Smooth muscle cell (in vitro differentiated cells): ENCODE measurements around the gene PHOX2A. TPM values are rescaled to one million over a fixed set of nuclear protein-coding genes. Genes with fewer than 3 reads are reported as not detected.

Source experiments
- DNase-seq: peaks from one replicate; lab custom pipeline; 2025; ENCODE audit not compliant: unreplicated experiment; lab: John Stamatoyannopoulos, UW
- H2AFZ ChIP-seq: fragments of 200-600 bp; sonication (generic); 2 replicates; pipeline ENCODE4 v1.6.0; 2016; ENCODE audit warnings: antibody characterized with exemption, low read depth, mild to moderate bottlenecking
- H3F3A ChIP-seq: fragments of 200-600 bp; sonication (generic); 2 replicates; pipeline ENCODE4 v1.6.0; 2017; ENCODE audit warnings: antibody characterized with exemption, low read depth
- H3K27ac ChIP-seq: fragments of 200-600 bp; sonication (generic); 2 replicates; pipeline ENCODE4 v1.5.1; 2016; ENCODE audit warnings: low read depth, mild to moderate bottlenecking
- H3K27me3 ChIP-seq: fragments of 200-600 bp; sonication (generic); 2 replicates; pipeline ENCODE4 v1.6.1; 2016; ENCODE audit warnings: low read depth, mild to moderate bottlenecking
- H3K36me3 ChIP-seq: fragments of 200-600 bp; sonication (generic); 2 replicates; pipeline ENCODE4 v1.5.1; 2016; ENCODE audit warnings: low read depth
- H3K4me1 ChIP-seq: fragments of 200-600 bp; sonication (generic); 2 replicates; pipeline ENCODE4 v1.5.1; 2016; ENCODE audit warnings: low read depth
- H3K4me2 ChIP-seq: fragments of 200-600 bp; sonication (generic); 2 replicates; pipeline ENCODE4 v1.6.0; 2016; ENCODE audit warnings: mild to moderate bottlenecking
- H3K4me3 ChIP-seq: fragments of 200-600 bp; sonication (generic); 2 replicates; pipeline ENCODE4 v1.5.1; 2016; ENCODE audit warnings: mild to moderate bottlenecking
- H3K79me2 ChIP-seq: fragments of 200-600 bp; sonication (generic); 2 replicates; pipeline ENCODE4 v1.6.0; 2016; ENCODE audit warnings: low read depth, mild to moderate bottlenecking
- H3K9ac ChIP-seq: fragments of 200-600 bp; sonication (generic); 2 replicates; pipeline ENCODE4 v1.6.0; 2016; ENCODE audit warnings: low read depth
- H3K9me3 ChIP-seq: fragments of 200-600 bp; sonication (generic); replicated peaks from 2 replicates; pipeline ENCODE4 v1.5.1; 2016; ENCODE audit warnings: low read depth
- H4K20me1 ChIP-seq: fragments of 200-600 bp; sonication (generic); 2 replicates; pipeline ENCODE4 v1.6.0; 2016; ENCODE audit warnings: low read depth
- CTCF ChIP-seq: fragments of 200-600 bp; sonication (generic); IDR thresholded peaks from 2 replicates; pipeline ENCODE4 v1.5.1; 2017; ENCODE audit warnings: borderline replicate concordance, mild to moderate bottlenecking, antibody characterized with exemption; ENCODE audit not compliant: insufficient read depth, poor library complexity, severe bottlenecking
- WGBS: methylation state at CpG from one replicate; pipeline ENCODE4 v1.1.7; 2016; ENCODE audit warnings: low lambda C conversion rate; 5-methylcytosine and 5-hydroxymethylcytosine counted together
- polyA plus RNA-seq: library from polyadenylated mRNA; unstranded; fragments of >200 nt; fragmentation: Nextera tagmentation; extraction: Ambion mirVana; gene quantifications from 2 replicates; pipeline ENCODE4 v1.2.1, GENCODE V29; 2016
- total RNA-seq: library from RNA; depleted of rRNA; stranded (reverse); fragments of >200 nt; gene quantifications from 2 replicates; pipeline ENCODE4 v1.2.3, GENCODE V29; 2014

PHOX2A gene
- total and polyA plus RNA-seq, 2 experiments from 2014 or later = 0.13 TPM; not detected in 1

- Histone ChIP-seq H3K36me3 (no peaks in the 10 kb centered on the region), H3K27ac (no peak overlapping the region), H2AFZ (no peak overlapping the region), H3K4me2 (no peak overlapping the region), H3K4me3 (no peak overlapping the region), H4K20me1 (peaks cover 98% of the 10 kb centered on the region), H3K9ac (no peak overlapping the region), H3F3A (peaks cover 9% of the 10 kb centered on the region), H3K27me3 (no peaks in the 10 kb centered on the region), H3K4me1 (no peaks in the 10 kb centered on the region), H3K9me3 (no peaks in the 10 kb centered on the region), H3K79me2 (peaks cover 24% of the 10 kb centered on the region)
- DNase-seq = no peak
- 100% methylated on average over 19 of the region's 21 CpGs for WGBS
- TF ChIP-seq CTCF = no peak
Observed at GRCh38 chr11:72229925-72230763, 13.8 kb downstream of the PHOX2A start.

GRCh38 chr11:72229336-72229924, 14.5 kb downstream of the PHOX2A start:
- Histone ChIP-seq H4K20me1 (peaks cover 93% of the 10 kb centered on the region), H3K4me3 (no peak overlapping the region), H3K79me2 (peaks cover 30% of the 10 kb centered on the region)

GRCh38 chr11:72228844-72229231, 15.1 kb downstream of the PHOX2A start:
- no peak overlapping the region for H3K27ac ChIP-seq
- no peak overlapping the region for H3K4me3 ChIP-seq
- H3K4me2 ChIP-seq = no peak overlapping the region
- H4K20me1 ChIP-seq = peaks cover 87% of the 10 kb centered on the region
- WGBS = 94% methylated on average over 7 of the region's 7 CpGs
- peaks cover 36% of the 10 kb centered on the region for H3K79me2 ChIP-seq
- no peak overlapping the region for H2AFZ ChIP-seq
- no peaks in the 10 kb centered on the region for H3K36me3 ChIP-seq
- H3F3A ChIP-seq = peaks cover 5% of the 10 kb centered on the region
- H3K9ac ChIP-seq = no peak overlapping the region
- no peaks in the 10 kb centered on the region for H3K4me1 ChIP-seq
- no peak for TF ChIP-seq CTCF
- H3K9me3 ChIP-seq = no peaks in the 10 kb centered on the region
- no peak for DNase-seq
- H3K27me3 ChIP-seq = no peaks in the 10 kb centered on the region

More at GRCh38 chr11:72229336-72229924, 14.5 kb downstream of the PHOX2A start:
- Histone ChIP-seq H3F3A (peaks cover 9% of the 10 kb centered on the region), H2AFZ (no peak overlapping the region), H3K9me3 (no peaks in the 10 kb centered on the region), H3K9ac (no peak overlapping the region), H3K4me1 (no peaks in the 10 kb centered on the region), H3K4me2 (no peak overlapping the region), H3K27me3 (no peaks in the 10 kb centered on the region), H3K36me3 (no peaks in the 10 kb centered on the region), H3K27ac (no peak overlapping the region)
- no peak for DNase-seq
- WGBS = 97% methylated on average over 8 of the region's 8 CpGs
- TF ChIP-seq CTCF = no peak
